Nephron (organoid): ENCODE data around the gene NCAM1.
A peak's percentile ranks its signal among the peaks of the same experiment; 100 is the strongest.

Experiments
- H3K27ac Mint-ChIP-seq, 3 experiments: 2 replicates each; pipeline ENCODE4 v1.8.0; 2020; ENCODE audit warnings: mixed read lengths in 3 of 3, mild to moderate bottlenecking in 2 of 3, moderate library complexity in 1 of 3
- H3K27me3 Mint-ChIP-seq: 2 replicates; pipeline ENCODE4 v1.8.0; 2021; ENCODE audit warnings: low read depth, mild to moderate bottlenecking, moderate library complexity, mixed read lengths
- H3K36me3 Mint-ChIP-seq: 2 replicates; pipeline ENCODE4 v1.8.0; 2020; ENCODE audit warnings: low read depth, mixed read lengths
- H3K4me1 Mint-ChIP-seq: 2 replicates; pipeline ENCODE4 v1.8.0; 2020; ENCODE audit warnings: mixed read lengths
- H3K4me3 Mint-ChIP-seq, 3 experiments: 2 replicates each; pipeline ENCODE4 v1.8.0; 2020; ENCODE audit warnings: mild to moderate bottlenecking in 3 of 3, mixed read lengths in 3 of 3, moderate library complexity in 2 of 3
- H3K9me3 Mint-ChIP-seq: 2 replicates; pipeline ENCODE4 v1.8.0; 2020; ENCODE audit warnings: mixed read lengths
- TF ChIP-seq, protein P1 (sequence below), 3 experiments: fragments of 200-600 bp; sonication (generic); IDR thresholded peaks; one replicate each; pipeline ENCODE4 v1.5.0; 2021; ENCODE audit warnings: antibody characterized with exemption in 3 of 3; ENCODE audit not compliant: unreplicated experiment in 3 of 3

Gene NCAM1

DNA sequence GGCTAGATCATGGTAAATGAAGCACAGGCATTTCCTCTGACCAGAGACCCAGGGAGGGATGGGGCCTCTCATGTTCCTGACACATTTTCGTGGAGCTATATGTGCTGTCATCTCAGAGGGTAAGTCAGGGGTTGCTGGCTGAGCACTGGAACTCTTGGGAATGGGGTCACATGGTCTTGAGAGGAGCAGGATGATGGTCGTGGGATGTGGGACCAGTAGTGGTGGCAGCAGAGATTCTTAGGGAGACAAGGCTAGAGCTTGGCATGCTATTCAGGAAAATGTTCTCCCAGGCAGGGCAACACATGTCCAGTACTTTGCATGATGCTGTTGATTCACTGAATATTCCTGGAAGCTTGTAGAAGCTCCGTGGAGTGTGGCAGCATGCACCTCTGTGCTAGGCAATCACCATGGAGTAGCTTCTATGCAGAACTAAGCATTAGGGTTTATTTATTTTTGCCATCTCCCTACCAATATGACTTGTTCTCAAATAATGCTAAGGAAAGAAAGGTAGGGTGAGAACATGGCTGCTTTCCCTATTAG is 321.7 kb downstream of the NCAM1 start:
- TF ChIP-seq, protein P1, sequence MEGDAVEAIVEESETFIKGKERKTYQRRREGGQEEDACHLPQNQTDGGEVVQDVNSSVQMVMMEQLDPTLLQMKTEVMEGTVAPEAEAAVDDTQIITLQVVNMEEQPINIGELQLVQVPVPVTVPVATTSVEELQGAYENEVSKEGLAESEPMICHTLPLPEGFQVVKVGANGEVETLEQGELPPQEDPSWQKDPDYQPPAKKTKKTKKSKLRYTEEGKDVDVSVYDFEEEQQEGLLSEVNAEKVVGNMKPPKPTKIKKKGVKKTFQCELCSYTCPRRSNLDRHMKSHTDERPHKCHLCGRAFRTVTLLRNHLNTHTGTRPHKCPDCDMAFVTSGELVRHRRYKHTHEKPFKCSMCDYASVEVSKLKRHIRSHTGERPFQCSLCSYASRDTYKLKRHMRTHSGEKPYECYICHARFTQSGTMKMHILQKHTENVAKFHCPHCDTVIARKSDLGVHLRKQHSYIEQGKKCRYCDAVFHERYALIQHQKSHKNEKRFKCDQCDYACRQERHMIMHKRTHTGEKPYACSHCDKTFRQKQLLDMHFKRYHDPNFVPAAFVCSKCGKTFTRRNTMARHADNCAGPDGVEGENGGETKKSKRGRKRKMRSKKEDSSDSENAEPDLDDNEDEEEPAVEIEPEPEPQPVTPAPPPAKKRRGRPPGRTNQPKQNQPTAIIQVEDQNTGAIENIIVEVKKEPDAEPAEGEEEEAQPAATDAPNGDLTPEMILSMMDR (IDR thresholded peaks at IDR 0.05; ENCODE audit: unreplicated experiment in 3 of 3), result no peak
- Mint-ChIP-seq H3K27me3 (no peaks in the 10 kb centered on the region), H3K36me3 (peaks cover 4% of the 10 kb centered on the region), H3K4me1 (peaks cover 13% of the 10 kb centered on the region), H3K27ac (no peak overlapping the region), H3K4me3 (no peak overlapping the region), H3K9me3 (no peaks in the 10 kb centered on the region)

DNA sequence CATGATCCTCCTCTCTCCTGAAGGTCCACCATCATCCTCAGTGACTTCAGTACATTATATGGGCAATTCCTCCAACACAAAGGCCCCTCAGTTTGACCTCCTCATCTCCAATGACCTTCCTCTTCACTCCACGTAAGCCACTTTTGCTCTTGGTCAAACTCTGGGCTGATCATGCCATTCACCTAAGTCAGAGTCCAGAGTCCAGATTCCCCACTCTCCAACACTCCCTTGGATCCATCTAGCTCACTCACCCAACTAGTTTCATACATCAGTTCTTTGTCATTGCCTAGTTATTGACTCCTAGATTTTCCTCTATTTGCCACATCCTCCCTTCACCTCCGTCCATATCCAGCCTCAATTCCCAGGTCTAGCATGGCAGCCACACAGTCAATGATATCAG is 322.7 kb downstream of the NCAM1 start:
- Mint-ChIP-seq H3K9me3 (no peaks in the 10 kb centered on the region), H3K4me3 (no peak overlapping the region), H3K27me3 (no peaks in the 10 kb centered on the region), H3K36me3 (no peaks in the 10 kb centered on the region), H3K4me1 (peaks cover 16% of the 10 kb centered on the region), H3K27ac (no peak overlapping the region)
- TF ChIP-seq, protein P1 (IDR thresholded peaks at IDR 0.05; ENCODE audit: unreplicated experiment in 3 of 3), result no peak

DNA sequence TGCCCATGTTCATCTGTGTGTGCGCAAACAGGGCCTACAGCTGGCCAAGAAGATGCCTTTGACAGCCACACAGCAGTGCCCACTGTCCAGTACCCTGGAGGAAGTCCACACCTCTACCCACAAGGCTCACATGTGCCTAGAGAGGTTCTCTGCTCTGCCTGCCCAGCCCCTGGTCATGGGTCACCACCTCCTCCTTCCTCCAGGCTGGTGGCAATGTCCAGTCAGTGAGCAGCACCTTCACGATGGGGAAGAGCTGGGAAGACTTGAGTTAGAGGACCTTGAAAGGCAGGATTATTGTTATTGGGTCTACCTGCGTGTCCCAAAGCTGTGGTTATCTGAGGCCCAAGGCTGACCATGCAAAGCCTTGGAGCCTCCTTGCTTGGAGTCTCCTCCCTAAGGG is 324.8 kb downstream of the NCAM1 start:
- TF ChIP-seq, protein P1 (IDR thresholded peaks at IDR 0.05; ENCODE audit: unreplicated experiment in 3 of 3), result no peak
- Mint-ChIP-seq H3K4me1 (peaks cover 25% of the 10 kb centered on the region), H3K4me3 (no peak overlapping the region), H3K9me3 (no peaks in the 10 kb centered on the region), H3K27ac (no peak overlapping the region), H3K36me3 (no peaks in the 10 kb centered on the region), H3K27me3 (no peaks in the 10 kb centered on the region)

DNA sequence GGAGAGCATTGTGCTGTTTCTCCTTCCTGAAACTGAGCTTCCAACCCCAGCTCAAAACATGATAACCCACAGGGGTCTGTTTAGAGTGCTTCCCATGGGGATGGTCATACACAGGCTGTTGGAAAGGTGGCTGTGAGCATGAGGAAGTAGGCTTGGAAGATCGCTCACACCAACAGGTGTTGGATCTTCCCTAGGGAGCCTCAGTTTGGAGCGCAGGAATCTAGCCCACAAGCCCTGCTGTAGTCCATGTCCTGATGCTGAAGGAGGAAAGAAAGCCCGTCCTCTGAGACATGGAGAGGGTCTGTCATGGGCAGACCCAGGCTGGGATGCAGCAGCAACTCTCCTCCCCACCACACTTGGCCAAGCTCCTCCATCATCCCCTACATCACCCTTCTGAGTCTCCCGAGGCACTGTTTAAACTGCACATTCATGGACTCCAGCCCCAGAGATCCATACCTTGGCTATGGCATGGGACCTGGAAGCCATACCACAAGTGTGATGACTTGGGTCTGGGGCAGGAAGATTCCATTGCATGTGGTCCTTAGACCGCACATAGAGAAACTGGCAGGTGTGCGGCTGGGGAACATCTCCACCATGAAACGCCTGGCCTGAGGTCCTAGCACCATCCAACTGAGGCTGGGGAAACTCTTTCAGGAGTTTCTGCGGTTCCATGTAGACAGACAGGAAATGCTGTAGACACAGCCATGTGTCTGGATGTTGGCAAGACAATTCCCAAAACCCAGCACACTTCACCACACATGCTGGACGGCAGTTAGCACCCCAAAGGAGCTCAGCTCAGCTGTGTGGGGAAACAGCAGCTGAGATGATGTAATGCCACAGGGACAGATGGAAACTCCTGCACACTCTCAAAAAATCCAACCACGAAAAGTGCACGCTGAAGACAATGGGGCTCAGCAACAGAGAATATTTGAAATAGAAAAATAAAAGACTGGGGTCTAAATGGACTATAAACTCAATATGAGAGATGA is 325.6 kb downstream of the NCAM1 start:
- TF ChIP-seq, protein P1 (IDR thresholded peaks at IDR 0.05; ENCODE audit: unreplicated experiment in 3 of 3), result no peak
- Mint-ChIP-seq H3K36me3 (no peaks in the 10 kb centered on the region), H3K27ac (peak overlapping the region; percentile 17 to 57 (median 34)), H3K9me3 (no peaks in the 10 kb centered on the region), H3K4me1 (peaks cover 25% of the 10 kb centered on the region), H3K27me3 (no peaks in the 10 kb centered on the region), H3K4me3 (no peak overlapping the region)

DNA sequence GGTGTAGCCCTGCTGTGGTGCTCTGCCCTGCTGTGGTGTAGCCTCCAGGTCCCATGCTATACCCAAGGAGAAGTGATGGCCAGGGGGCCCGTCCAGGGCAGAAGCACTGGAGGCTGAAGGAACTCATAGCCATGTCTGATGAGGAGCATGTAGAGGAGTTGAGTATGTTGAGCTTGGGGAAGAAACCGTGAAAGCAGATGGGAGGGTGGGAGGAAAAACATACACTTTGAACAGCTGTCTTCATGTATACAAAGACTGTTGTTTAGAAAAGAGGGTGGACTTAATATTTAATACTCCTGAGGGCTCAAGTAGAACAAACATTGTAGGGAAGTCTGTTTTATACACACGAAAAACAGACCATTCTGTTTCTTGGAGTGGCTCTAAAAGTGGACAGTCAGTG is 326.6 kb downstream of the NCAM1 start:
- Mint-ChIP-seq H3K27me3 (no peaks in the 10 kb centered on the region), H3K4me1 (peaks cover 25% of the 10 kb centered on the region), H3K36me3 (no peaks in the 10 kb centered on the region), H3K9me3 (no peaks in the 10 kb centered on the region), H3K27ac (peak overlapping the region in 2 of 3 experiments; percentile 55 to 57), H3K4me3 (no peak overlapping the region)
- TF ChIP-seq, protein P1 (IDR thresholded peaks at IDR 0.05; ENCODE audit: unreplicated experiment in 3 of 3), result no peak
